Measurements from ENCODE around the gene NSD1.

DNA sequence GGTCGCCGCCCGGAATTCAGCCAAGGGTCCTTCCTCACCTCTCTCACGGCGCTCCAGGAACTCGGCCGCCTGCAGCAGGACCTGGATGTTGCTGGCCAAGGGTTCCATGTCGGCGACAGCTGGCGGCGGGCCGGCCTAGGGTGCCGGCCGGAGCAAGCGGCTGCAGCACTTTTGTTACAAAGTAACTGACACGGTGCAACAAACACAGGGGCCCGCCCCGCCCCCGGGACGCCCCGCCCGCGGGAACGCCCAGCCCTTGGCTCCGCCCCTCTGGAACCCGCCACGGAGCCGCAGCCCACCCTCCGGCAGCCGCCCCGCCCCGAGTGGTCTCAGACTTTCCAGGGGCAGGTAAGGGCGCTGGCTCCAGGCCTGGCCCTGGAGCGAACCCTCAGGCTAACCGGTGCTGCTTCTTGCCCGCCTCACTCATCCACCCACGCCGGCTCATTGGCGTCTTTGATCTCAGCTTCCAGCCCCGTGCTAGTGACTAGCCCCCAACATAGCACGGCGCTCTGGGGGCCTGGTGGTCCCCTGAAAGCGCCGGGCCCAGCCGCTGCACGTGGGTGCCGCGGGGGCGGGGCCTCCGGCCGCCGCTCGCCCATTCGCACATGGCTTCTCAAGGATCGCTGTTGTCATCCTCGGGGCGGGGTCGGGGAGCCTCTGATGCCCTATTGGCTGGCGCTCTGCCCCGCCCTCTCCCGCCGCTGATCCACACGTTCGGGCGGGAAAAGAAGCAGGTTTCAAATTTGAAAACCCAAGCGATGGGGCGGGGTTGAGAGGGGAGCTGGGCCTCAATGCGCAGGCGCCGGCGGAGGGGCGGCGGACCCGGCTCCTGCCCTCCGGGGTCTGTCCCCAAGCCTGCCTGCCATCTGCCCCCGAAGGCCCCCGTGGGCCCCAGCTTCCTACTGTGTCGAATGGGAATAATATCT lies 178.4 kb downstream of the NSD1 start, which contains the start of gene MXD3:
- no peak for TF ChIP-seq POLR2A (IDR thresholded peaks at IDR 0.05)
- TF ChIP-seq, protein P1, sequence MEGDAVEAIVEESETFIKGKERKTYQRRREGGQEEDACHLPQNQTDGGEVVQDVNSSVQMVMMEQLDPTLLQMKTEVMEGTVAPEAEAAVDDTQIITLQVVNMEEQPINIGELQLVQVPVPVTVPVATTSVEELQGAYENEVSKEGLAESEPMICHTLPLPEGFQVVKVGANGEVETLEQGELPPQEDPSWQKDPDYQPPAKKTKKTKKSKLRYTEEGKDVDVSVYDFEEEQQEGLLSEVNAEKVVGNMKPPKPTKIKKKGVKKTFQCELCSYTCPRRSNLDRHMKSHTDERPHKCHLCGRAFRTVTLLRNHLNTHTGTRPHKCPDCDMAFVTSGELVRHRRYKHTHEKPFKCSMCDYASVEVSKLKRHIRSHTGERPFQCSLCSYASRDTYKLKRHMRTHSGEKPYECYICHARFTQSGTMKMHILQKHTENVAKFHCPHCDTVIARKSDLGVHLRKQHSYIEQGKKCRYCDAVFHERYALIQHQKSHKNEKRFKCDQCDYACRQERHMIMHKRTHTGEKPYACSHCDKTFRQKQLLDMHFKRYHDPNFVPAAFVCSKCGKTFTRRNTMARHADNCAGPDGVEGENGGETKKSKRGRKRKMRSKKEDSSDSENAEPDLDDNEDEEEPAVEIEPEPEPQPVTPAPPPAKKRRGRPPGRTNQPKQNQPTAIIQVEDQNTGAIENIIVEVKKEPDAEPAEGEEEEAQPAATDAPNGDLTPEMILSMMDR (IDR thresholded peaks at IDR 0.05) = no peak

Data from sigmoid colon (tissue), 3 donors.